NB4 (cell line): ENCODE data around the gene MTMR3.

Experiments used
- CTCF ChIP-seq: IDR thresholded peaks from one replicate; pipeline ENCODE4 v1.5.1; 2012; ENCODE audit warnings: low read depth, low read length
- MYC ChIP-seq: IDR thresholded peaks from 2 replicates; pipeline ENCODE4 v1.6.1; 2011; ENCODE audit warnings: low read depth, low read length
- POLR2A ChIP-seq: IDR thresholded peaks from 2 replicates; pipeline ENCODE4 v1.6.1; 2011; ENCODE audit warnings: mild to moderate bottlenecking; ENCODE audit not compliant: insufficient read length; ENCODE audit errors: extremely low read depth
- TF ChIP-seq, protein P1 (sequence below): IDR thresholded peaks from 2 replicates; pipeline ENCODE4 v1.6.1; 2011; ENCODE audit warnings: low read depth, low read length

- TF ChIP-seq CTCF (no peak), POLR2A (no peak), MYC (no peak)
- TF ChIP-seq, protein P1, sequence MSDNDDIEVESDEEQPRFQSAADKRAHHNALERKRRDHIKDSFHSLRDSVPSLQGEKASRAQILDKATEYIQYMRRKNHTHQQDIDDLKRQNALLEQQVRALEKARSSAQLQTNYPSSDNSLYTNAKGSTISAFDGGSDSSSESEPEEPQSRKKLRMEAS, result no peak
These were observed 55.1 kb downstream of the MTMR3 start for GRCh38 chr22:29937940-29938693.
